Myocyte (in vitro differentiated cells): ENCODE measurements around the gene FAM229A. TPM values are rescaled to one million over a fixed set of nuclear protein-coding genes. Genes with fewer than 3 reads are reported as not detected.

Source experiments
- DNase-seq: peaks from one replicate; pipeline ENCODE4 v3.0.0-alpha.2; 2012; ENCODE audit warnings: low read depth
- total RNA-seq: library from RNA; depleted of rRNA; stranded (reverse); fragments of >200 nt; gene quantifications from 2 replicates; pipeline ENCODE4 v1.2.3, GENCODE V29; 2014

The FAM229A gene
- total RNA-seq, 1 donor from 2014 or later = 5.2 TPM

GRCh38 chr1:32332290-32333079 is 29.8 kb downstream of the FAM229A start:
- no peak for DNase-seq

DNA sequence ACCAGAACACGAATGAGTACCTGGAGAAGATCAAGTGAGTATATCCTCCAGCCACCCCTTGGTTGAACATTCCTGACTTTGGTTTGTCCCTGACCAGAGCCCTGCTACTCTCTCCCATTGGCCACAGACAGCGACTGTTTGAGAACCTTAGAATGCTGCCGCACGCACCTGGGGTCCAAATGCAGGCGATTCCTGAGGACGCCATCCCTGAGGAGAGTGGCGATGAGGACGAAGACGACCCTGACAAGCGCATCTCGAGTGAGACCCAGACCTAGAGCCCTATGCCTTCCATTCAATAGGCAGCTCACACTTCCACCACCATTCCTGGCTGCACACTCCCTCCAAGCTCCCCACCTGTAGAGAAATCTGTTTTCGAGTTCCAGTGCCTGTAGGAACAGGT is 30.7 kb downstream of the FAM229A start:
- DNase-seq = no peak

GRCh38 chr1:32330558-32331151 is 31.6 kb downstream of the FAM229A start:
- no peak for DNase-seq

DNA sequence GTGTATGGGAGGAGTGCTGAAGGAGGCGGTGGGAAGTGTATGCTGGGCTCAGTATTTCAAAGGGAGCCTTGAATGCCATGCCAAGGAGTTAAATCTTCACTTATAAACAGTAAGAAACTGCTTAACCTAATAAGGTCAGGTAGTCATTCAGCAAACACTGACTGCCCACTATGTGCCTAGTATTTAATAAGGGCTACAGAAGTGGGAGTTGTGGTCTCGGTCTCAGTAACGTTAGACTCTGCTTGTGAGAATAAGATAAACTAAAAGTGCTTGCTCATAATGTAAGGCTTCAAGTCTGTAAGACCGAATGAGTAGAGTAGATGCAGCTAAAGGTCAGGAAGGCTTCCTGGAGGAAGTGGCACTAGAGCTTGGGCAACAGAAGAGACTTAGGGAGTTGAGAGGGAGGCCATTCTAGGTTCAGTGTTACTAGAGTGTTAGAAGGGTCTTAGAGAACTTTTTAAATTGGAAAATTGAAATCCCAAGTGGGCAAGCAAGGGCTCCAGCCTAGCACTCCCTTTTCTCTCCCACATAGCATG is 32.3 kb downstream of the FAM229A start:
- no peak for DNase-seq

DNA sequence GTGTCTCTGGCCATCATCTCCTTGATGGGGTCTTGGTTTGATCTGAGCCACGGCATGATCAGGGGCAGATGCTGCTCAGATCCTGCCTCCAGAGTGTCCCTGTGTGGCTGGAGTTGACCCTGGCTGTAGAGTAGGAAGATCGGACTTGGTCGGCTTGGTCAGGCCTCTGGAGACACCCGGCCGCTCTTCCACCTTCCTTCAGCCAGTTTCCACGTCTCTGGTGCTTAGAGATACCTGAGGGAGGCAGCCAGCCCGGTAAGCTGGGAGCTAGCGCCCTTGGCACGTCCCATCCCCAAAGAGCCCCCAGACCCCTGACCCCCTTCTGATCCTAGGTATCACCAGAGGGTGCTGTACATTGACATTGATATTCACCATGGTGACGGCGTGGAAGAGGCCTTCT is 35.1 kb downstream of the FAM229A start:
- DNase-seq = no peak

DNA sequence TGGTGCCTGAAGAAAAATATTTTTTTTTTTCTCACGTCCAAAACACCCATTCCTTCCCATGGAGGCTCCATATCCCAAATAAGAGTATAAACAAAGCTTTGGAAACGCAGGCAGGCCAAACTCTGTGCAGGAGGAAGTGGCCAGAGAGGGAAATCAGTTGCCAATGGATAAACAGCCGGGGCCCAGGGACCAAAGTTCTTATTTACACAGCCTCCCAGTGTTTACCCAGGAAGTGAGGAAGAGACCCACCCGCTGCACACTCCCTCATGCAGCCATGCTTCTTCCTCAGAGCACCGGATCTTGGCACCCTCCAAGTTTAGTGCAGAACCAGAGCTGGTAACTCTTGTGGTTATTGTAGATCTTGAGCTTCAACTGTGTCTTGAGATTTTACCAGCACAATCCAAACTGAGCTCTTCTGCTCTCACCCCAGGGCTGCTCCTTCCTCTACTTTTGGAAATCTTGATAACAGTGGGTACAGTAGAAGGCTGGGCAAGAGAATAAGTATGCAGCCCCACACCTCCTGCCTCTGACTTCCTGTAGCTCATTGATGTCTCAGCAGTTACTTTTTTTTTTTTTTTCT is 40.5 kb downstream of the FAM229A start:
- DNase-seq = no peak

- no peak for DNase-seq
Observed at GRCh38 chr1:32318127-32318869, 44.0 kb downstream of the FAM229A start.

- DNase-seq = no peak
Observed at GRCh38 chr1:32316903-32317277, 45.4 kb downstream of the FAM229A start.

DNA sequence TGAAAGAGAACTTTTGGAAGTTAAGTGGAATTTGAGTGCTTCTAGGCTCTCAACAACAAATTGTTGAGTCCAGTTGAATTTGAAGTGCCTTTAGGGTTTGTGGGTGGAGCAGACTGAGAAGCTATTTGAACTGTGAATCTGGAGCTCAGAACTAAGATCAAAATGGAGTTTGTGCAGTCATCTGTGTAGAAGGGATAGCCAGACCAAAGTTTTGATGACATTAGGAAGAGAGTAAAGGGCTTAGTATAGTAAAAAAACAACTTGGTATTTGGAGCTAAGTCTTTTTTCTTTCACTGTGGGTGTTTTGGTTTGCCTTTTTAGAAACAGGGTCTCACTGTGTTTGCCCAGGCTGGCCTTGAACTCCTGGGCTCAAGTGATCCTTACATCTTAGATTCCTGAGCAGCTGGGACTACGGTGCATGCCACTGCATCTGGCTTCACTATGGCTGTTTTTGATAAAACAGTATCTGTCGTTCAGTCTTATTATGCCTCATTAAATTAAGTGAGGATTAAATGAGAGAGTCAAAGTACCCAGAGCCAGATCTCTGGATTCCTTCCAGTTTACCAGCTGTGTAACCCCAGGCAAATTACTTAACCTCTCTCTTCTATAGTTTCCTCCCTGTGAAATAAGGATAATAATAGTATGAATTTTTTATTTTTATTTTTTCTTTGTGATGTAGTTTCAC is 50.4 kb downstream of the FAM229A start:
- DNase-seq = no peak

Other genes with a start within 250 kb of the FAM229A start
- gene TXLNA, start 182.8 kb downstream of the FAM229A start, total RNA-seq = 44.2 and 44.4 TPM in 2 replicates
- gene CCDC28B, start 161.9 kb downstream of the FAM229A start, total RNA-seq = 65.3 and 89.7 TPM in 2 replicates
- gene IQCC, start 156.8 kb downstream of the FAM229A start, total RNA-seq = 2.0 and 2.3 TPM in 2 replicates
- 0.11 TPM in 1 of 2 replicates, not detected in the other for gene DCDC2B, start 153.4 kb downstream of the FAM229A start, total RNA-seq
- 10.1 and 11.6 TPM in 2 replicates for gene TMEM234, start 140.1 kb downstream of the FAM229A start, total RNA-seq
- 222 and 238 TPM in 2 replicates for gene EIF3I, start 140.1 kb downstream of the FAM229A start, total RNA-seq
- 0.53 TPM in 1 of 2 replicates, not detected in the other for gene FAM167B, start 115.3 kb downstream of the FAM229A start, total RNA-seq
- gene LCK, start 111.2 kb downstream of the FAM229A start, total RNA-seq = not detected in 2 replicates
- gene HDAC1, start 70.4 kb downstream of the FAM229A start, total RNA-seq = 21.0 and 21.4 TPM in 2 replicates
- gene MARCKSL1, start 26.3 kb downstream of the FAM229A start, total RNA-seq = 65.5 and 94.0 TPM in 2 replicates
- 0.88 and 1.0 TPM in 2 replicates for gene TSSK3, start 54 bp upstream of the FAM229A start, total RNA-seq
- 62.8 and 63.2 TPM in 2 replicates for gene BSDC1, start 32.0 kb upstream of the FAM229A start, total RNA-seq
- 0.03 and 0.16 TPM in 2 replicates for gene ZBTB8B, start 102.6 kb upstream of the FAM229A start, total RNA-seq
- 2.8 and 3.7 TPM in 2 replicates for gene ZBTB8A, start 176.9 kb upstream of the FAM229A start, total RNA-seq